CD4-positive, alpha-beta memory T cell (primary cell): Measurements from ENCODE around the gene EHD1. TPM values are rescaled to one million over a fixed set of nuclear protein-coding genes. Genes with fewer than 3 reads are reported as not detected.
A peak's percentile ranks its signal among the peaks of the same experiment; 100 is the strongest.

Experiments used
- CTCF ChIA-PET: fragments of 350-600 bp; sonication (Branson Sonifier 250); formaldehyde crosslinking; loops from one replicate; lab custom pipeline; 2021; ENCODE audit warnings: inconsistent platforms; ENCODE audit not compliant: partially characterized antibody; lab: Charles Lee
- POLR2A ChIA-PET: fragments of 350-600 bp; sonication (Branson Sonifier 250); formaldehyde crosslinking; loops from one replicate; lab custom pipeline; 2021; ENCODE audit not compliant: partially characterized antibody; lab: Charles Lee
- DNase-seq, 5 donors: peaks; one replicate each; pipeline versions ENCODE4 v3.0.0 to v3.0.0-alpha.2; 2020 to 2022; ENCODE audit warnings: mixed read lengths in 1 of 5
- H3K27ac ChIP-seq: one replicate; pipeline ENCODE4 v1.7.0; 2013; ENCODE audit warnings: low read depth, low read length
- H3K27me3 ChIP-seq: 2 replicates; pipeline ENCODE4 v1.7.0; 2013; ENCODE audit warnings: mild to moderate bottlenecking, low read length, moderate library complexity; ENCODE audit not compliant: insufficient read depth
- H3K36me3 ChIP-seq: 2 replicates; pipeline ENCODE4 v1.7.0; 2013; ENCODE audit warnings: mild to moderate bottlenecking, low read length, moderate library complexity; ENCODE audit not compliant: insufficient read depth
- H3K4me1 ChIP-seq: 2 replicates; pipeline ENCODE4 v1.7.0; 2013; ENCODE audit warnings: mild to moderate bottlenecking, low read length, moderate library complexity; ENCODE audit not compliant: insufficient read depth
- H3K4me3 ChIP-seq, 2 donors: one replicate each; pipeline ENCODE4 v1.7.0; 2013; ENCODE audit warnings: low read length in 2 of 2, mild to moderate bottlenecking in 1 of 2
- H3K9me3 ChIP-seq, 2 donors: one replicate each; pipeline ENCODE4 v1.7.0; 2013; ENCODE audit warnings: low read length in 2 of 2, control low read depth in 1 of 2; ENCODE audit not compliant: control insufficient read depth in 1 of 2
- H3K27ac Mint-ChIP-seq, 7 donors: one replicate each; pipeline ENCODE4 v1.8.0; 2020 to 2021; ENCODE audit warnings: mixed read lengths in 7 of 7, mild to moderate bottlenecking in 6 of 7, inconsistent platforms in 3 of 7, moderate library complexity in 3 of 7
- H3K27me3 Mint-ChIP-seq, 2 donors: one replicate each; pipeline ENCODE4 v1.8.0; 2020 to 2021; ENCODE audit warnings: mixed read lengths in 2 of 2
- H3K36me3 Mint-ChIP-seq, 2 donors: one replicate each; pipeline ENCODE4 v1.8.0; 2020 to 2021; ENCODE audit warnings: mixed read lengths in 2 of 2, inconsistent platforms in 1 of 2, mild to moderate bottlenecking in 1 of 2
- H3K4me1 Mint-ChIP-seq, 4 donors: one replicate each; pipeline ENCODE4 v1.8.0; 2020 to 2021; ENCODE audit warnings: mixed read lengths in 4 of 4, mild to moderate bottlenecking in 1 of 4
- H3K4me3 Mint-ChIP-seq, 8 donors: one replicate each; pipeline ENCODE4 v1.8.0; 2020 to 2021; ENCODE audit warnings: mixed read lengths in 8 of 8, mild to moderate bottlenecking in 7 of 8, moderate library complexity in 6 of 8, inconsistent platforms in 3 of 8
- H3K9me3 Mint-ChIP-seq, 8 donors: one replicate each; pipeline ENCODE4 v1.8.0; 2020 to 2021; ENCODE audit warnings: mixed read lengths in 8 of 8, mild to moderate bottlenecking in 5 of 8, inconsistent platforms in 3 of 8, moderate library complexity in 1 of 8
- intact Hi-C: fragments of 100-400 bp; cut with micrococcal nuclease; formaldehyde crosslinking; loops from one replicate; pipeline ENCODE4 v1.15.1; 2023
- polyA plus RNA-seq, 2 donors: library from polyadenylated mRNA; unstranded; fragments of 300-500 nt; fragmentation: Illumina TruSeq; gene quantifications; one replicate each; pipeline ENCODE4 v1.2.3, GENCODE V29; 2021
- total RNA-seq, 2 experiments: library from RNA; stranded (reverse); gene quantifications; one replicate each; pipeline ENCODE4 v1.2.3, GENCODE V29; 2021

The EHD1 gene
- total and polyA plus RNA-seq, 4 experiments from 2014 or later = 125 to 279 (median 234) TPM

DNA sequence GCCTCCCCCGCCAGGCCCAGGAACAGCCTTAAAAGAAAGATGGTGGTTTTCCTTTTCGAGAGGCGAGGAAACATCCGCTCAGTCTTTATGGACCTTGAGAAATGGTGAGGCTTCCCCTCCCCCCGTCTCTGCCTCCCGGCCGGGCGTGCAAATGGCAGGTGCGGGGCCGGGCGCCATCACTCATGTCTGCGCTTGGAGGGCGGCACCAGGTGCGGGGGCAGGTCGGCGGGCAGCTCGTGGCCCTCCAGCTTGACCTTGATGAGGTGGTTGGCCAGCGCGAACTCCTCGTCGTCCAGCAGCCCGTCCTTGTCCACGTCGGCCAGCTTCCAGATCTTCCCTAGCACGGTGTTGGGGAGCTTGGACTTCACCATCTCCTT, 24.3 kb downstream of the EHD1 start:
- ChIA-PET CTCF (interaction anchor here (1.5 to 29.7 kb wide), 4 partner anchors 9 to 32 kb away, joined by 3 to 1245 read pairs (median 42); partner anchors contain the start of gene EHD1), POLR2A (interaction anchor here (0.9 to 28.8 kb wide), 9 partner anchors 9 to 281 kb away, joined by 3 to 2105 read pairs (median 5); partner anchors contain the start of genes CDC42BPG, EHD1, FAU and MRPL49)
- no peak overlapping the region for H3K4me3 ChIP-seq
- no peaks in the 10 kb centered on the region for H3K9me3 Mint-ChIP-seq
- peaks cover 41% of the 10 kb centered on the region for H3K36me3 ChIP-seq
- peaks cover 96% of the 10 kb centered on the region for H3K4me1 ChIP-seq
- peak overlapping the region; percentile 42 to 99 (median 90) for H3K27ac Mint-ChIP-seq
- intact Hi-C loops = no loop called here
- H3K27me3 ChIP-seq = no peaks in the 10 kb centered on the region
- H3K27ac ChIP-seq = peak overlapping the region; percentile 70
- no peaks in the 10 kb centered on the region for H3K27me3 Mint-ChIP-seq
- H3K36me3 Mint-ChIP-seq = peaks cover 41 to 56% of the 10 kb centered on the region in 2 donors
- H3K4me3 Mint-ChIP-seq = peak overlapping the region in 5 of 8 donors; percentile 13 to 89 (median 59)
- DNase-seq = no peak
- peaks cover 57 to 92% (median 73%) of the 10 kb centered on the region in 4 donors for H3K4me1 Mint-ChIP-seq
- no peaks in the 10 kb centered on the region for H3K9me3 ChIP-seq

DNA sequence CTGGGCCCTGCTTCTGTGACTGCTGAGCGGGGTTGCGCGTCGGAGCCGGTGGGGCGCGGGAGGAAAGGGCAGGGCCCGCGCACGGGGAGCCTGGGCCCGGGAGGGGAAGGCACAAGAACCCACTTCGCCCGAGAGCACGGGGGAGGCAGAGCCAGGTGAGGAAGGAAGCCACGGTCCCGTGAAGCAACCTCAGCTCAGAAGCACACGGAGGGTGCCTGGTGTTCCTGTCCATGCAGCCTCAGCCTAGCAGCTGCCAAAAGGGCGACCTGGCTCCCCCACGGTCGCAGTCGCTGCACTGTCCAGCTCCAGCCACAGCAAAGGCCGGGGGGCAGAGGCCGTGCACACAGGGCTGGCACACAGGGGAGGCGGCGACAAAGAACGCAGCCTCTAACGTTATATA, 24.7 kb downstream of the EHD1 start:
- no peaks in the 10 kb centered on the region for H3K9me3 ChIP-seq
- peaks cover 96% of the 10 kb centered on the region for H3K4me1 ChIP-seq
- H3K36me3 ChIP-seq = peaks cover 41% of the 10 kb centered on the region
- peak overlapping the region in 7 of 8 donors; percentile 27 to 83 (median 69) for H3K4me3 Mint-ChIP-seq
- no peaks in the 10 kb centered on the region for H3K9me3 Mint-ChIP-seq
- H3K27ac ChIP-seq = peak overlapping the region; percentile 70
- peak; percentile 57 to 64 (median 58) for DNase-seq
- POLR2A ChIA-PET = interaction anchor here (0.8 to 28.8 kb wide), 13 partner anchors 8 to 281 kb away, joined by 3 to 2105 read pairs (median 5); partner anchors contain the start of genes ARL2, CDC42BPG, EHD1 and FAU
- H3K27ac Mint-ChIP-seq = peak overlapping the region; percentile 90 to 99 (median 93)
- peaks cover 54 to 92% (median 73%) of the 10 kb centered on the region in 4 donors for H3K4me1 Mint-ChIP-seq
- no peak overlapping the region for H3K4me3 ChIP-seq
- intact Hi-C loops = no loop called here
- H3K27me3 ChIP-seq = no peaks in the 10 kb centered on the region
- H3K27me3 Mint-ChIP-seq = no peaks in the 10 kb centered on the region
- peaks cover 36 to 51% of the 10 kb centered on the region in 2 donors for H3K36me3 Mint-ChIP-seq
- CTCF ChIA-PET = interaction anchor here (1.0 to 29.7 kb wide), 6 partner anchors 7 to 72 kb away, joined by 3 to 1245 read pairs (median 14); partner anchors contain the start of gene EHD1

DNA sequence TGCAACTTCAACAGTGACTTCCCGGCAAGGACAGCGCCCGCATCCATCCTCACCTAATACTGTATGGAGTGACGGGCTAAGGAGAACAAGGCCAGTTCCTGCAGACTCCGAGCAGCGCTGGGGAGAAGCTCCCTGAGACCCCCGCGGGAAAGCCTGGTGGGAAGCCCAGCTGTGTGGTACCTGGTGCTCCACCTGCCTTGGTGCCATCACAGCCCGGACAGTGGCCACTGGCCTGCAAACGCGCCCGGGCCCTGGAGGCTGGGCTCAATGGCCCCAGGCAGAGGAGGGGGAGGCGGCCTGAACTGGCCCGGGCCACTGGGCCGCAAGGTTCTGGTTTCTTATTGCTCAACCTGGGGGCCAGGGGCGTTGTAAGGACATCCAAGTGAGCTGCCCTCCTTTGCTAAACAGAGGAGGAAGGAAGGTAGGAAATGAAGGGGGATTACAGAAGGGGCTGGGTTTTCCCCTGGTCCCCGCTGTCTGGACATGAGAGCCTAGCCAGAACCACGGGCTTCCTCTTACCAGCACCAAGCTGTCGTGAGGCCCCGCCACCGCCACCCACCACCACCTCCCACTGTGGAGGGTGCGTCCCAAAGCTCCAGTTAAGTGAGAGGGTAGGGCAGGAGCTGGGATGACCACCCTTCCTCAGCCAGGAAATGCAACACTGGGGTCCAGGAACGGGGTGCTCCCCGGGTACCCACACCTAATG, 25.5 kb downstream of the EHD1 start:
- peak overlapping the region; percentile 70 for H3K27ac ChIP-seq
- peaks cover 96% of the 10 kb centered on the region for H3K4me1 ChIP-seq
- H3K4me3 ChIP-seq = no peak overlapping the region
- Mint-ChIP-seq H3K9me3 (no peaks in the 10 kb centered on the region), H3K4me1 (peaks cover 57 to 94% (median 75%) of the 10 kb centered on the region in 4 donors), H3K36me3 (peaks cover 32 to 47% of the 10 kb centered on the region in 2 donors), H3K27ac (peak overlapping the region; percentile 93 to 99 (median 94)), H3K4me3 (peak overlapping the region; percentile 27 to 83 (median 65)), H3K27me3 (no peaks in the 10 kb centered on the region)
- no peaks in the 10 kb centered on the region for H3K27me3 ChIP-seq
- ChIA-PET CTCF (interaction anchor here (1.0 to 29.7 kb wide), 5 partner anchors 8 to 71 kb away, joined by 3 to 1245 read pairs (median 23); partner anchors contain the start of gene EHD1), POLR2A (interaction anchor here (0.8 to 28.8 kb wide), 12 partner anchors 9 to 282 kb away, joined by 3 to 2105 read pairs (median 6); partner anchors contain the start of genes ARL2, CDC42BPG, EHD1 and FAU)
- intact Hi-C loops = no loop called here
- H3K9me3 ChIP-seq = no peaks in the 10 kb centered on the region
- peak in 1 of 5 donors; percentile 64 for DNase-seq
- peaks cover 41% of the 10 kb centered on the region for H3K36me3 ChIP-seq

DNA sequence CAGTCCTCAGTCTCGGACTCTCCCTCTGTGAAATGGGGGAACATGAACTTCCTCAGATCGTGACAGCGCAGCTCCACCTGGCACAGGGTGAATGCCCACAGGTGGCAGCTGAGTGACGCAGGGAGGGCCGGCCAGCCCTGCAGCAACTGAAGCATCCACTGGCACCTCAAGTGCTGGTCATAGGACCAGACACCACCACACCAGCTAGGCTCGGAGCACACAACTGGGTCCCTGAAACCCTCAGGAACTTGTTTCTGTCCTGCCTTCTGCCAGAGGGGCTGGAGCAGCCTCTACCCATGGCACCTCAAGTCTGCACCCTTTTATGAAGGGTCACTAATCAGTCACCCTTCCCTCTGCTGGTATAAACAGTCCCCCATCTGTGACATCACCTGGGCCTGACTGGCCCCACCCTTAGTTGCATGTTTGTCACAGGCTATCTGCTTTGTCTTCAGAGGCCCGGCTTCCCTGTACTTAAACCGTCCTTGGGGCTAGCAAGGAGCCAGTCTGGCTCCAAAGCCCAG, 26.5 kb downstream of the EHD1 start:
- Histone ChIP-seq H3K9me3 (no peaks in the 10 kb centered on the region), H3K4me3 (no peak overlapping the region), H3K36me3 (peaks cover 35% of the 10 kb centered on the region), H3K4me1 (peaks cover 96% of the 10 kb centered on the region), H3K27me3 (no peaks in the 10 kb centered on the region), H3K27ac (peak overlapping the region; percentile 70)
- H3K4me3 Mint-ChIP-seq = peak overlapping the region; percentile 5 to 83 (median 68)
- no peaks in the 10 kb centered on the region for H3K27me3 Mint-ChIP-seq
- no peaks in the 10 kb centered on the region for H3K9me3 Mint-ChIP-seq
- DNase-seq = peak in 1 of 5 donors; percentile 53
- intact Hi-C loops = loop anchor here (1.0 kb wide), 1 partner anchor 26 kb away; the partner anchor contains the start of gene EHD1
- peaks cover 28 to 41% of the 10 kb centered on the region in 2 donors for H3K36me3 Mint-ChIP-seq
- peaks cover 58 to 95% (median 75%) of the 10 kb centered on the region in 4 donors for H3K4me1 Mint-ChIP-seq
- POLR2A ChIA-PET = interaction anchor here (0.9 to 28.8 kb wide), 7 partner anchors 9 to 244 kb away, joined by 3 to 2105 read pairs (median 10); partner anchors contain the start of genes EHD1, PPP2R5B, RASGRP2 and SF1
- peak overlapping the region; percentile 93 to 99 (median 94) for H3K27ac Mint-ChIP-seq
- CTCF ChIA-PET = interaction anchor here (3.8 to 29.7 kb wide), 3 partner anchors 9 to 35 kb away, joined by 23 to 1245 read pairs (median 78); partner anchors contain the start of gene EHD1

DNA sequence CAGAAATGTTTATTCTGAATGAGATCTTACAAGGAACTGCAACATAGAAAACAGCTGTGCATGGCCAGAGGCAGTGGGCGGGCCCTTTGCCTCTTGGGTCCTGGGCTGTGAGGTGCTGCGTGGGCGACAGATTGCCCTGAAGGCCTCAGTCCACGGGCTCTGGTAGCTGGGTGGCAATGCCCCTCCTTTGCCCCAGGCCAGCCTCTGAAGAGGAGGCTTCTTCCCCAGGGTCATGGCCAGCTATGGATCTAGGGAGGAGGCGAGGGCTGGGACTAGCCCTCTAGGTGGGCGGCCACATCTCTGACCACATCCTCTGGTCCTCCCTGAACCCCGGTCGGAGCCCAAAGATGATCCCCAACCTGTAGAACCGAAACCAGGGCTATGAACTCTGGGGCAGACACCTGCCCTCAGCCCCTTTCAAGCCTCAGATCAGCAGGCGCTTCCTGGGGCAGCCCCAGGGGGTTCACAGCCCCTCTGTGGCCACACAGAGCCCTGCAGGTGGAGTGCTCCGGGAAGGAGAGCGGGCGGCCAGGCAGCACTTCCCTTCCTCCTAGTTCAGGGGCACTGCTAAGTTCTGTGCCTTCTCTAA, 27.3 kb downstream of the EHD1 start:
- Mint-ChIP-seq H3K9me3 (no peaks in the 10 kb centered on the region), H3K4me3 (peak overlapping the region in 6 of 8 donors; percentile 13 to 83 (median 72)), H3K27ac (peak overlapping the region; percentile 93 to 99 (median 94)), H3K4me1 (peaks cover 52 to 89% (median 69%) of the 10 kb centered on the region in 4 donors), H3K27me3 (no peaks in the 10 kb centered on the region), H3K36me3 (peaks cover 28 to 36% of the 10 kb centered on the region in 2 donors)
- intact Hi-C loops = loop anchor here (1.0 kb wide), 2 partner anchors 8 to 27 kb away; partner anchors contain the start of gene EHD1
- Histone ChIP-seq H3K27ac (peak overlapping the region; percentile 70), H3K4me3 (no peak overlapping the region), H3K9me3 (no peaks in the 10 kb centered on the region), H3K36me3 (peaks cover 27% of the 10 kb centered on the region), H3K27me3 (no peaks in the 10 kb centered on the region), H3K4me1 (peaks cover 90% of the 10 kb centered on the region)
- DNase-seq = peak in 3 of 5 donors; percentile 52 to 84 (median 62)
- CTCF ChIA-PET = interaction anchor here (1.2 to 29.7 kb wide), 4 partner anchors 10 to 35 kb away, joined by 6 to 1245 read pairs (median 15); partner anchors contain the start of gene EHD1
- POLR2A ChIA-PET = interaction anchor here (0.9 to 28.8 kb wide), 10 partner anchors 9 to 266 kb away, joined by 3 to 2105 read pairs (median 6); partner anchors contain the start of genes EHD1, MEN1, PPP2R5B and RASGRP2

DNA sequence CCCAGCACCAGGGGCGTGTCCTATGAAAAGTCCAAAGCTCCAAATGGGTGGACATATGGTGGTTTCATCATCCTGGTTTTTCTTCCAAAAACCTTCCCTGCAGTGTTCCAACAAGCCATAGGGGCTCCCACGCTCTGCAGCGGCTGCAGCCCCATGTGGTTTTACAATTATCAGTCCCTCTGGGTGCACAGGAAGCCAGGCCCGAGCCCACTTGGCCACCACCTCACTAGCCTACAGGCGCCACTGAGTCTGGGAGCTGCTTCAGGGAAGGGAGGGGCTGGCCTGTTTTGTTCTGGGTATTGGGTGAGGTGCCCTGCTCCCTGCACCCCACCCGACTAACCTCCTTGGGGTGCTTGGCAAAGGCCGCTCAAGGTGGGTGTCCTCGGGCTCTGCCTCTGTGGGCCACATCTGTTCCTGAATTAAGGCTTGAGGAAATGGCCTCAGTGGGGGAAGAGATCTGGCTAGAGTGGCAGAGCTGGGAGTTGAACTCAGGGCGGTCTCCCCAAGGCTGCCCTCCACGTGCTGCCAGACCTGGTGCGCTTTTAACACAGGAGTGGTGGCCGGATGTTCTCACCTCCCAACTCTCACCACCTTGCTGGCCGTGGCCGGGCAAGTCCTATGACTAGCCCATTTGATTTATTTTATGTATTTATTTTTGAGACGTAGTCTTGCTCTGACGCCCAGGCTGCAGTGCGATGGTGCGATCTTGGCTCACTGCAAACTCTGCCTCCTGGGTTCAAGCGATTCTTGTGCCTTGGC, 28.6 kb downstream of the EHD1 start:
- intact Hi-C loops = loop anchor here (1.0 to 5.0 kb wide), 2 partner anchors 10 to 228 kb away; no protein-coding TSS in a partner anchor
- Histone ChIP-seq H3K4me3 (no peak overlapping the region), H3K36me3 (peaks cover 18% of the 10 kb centered on the region), H3K27ac (peak overlapping the region; percentile 24), H3K9me3 (no peaks in the 10 kb centered on the region), H3K27me3 (no peaks in the 10 kb centered on the region), H3K4me1 (peaks cover 83% of the 10 kb centered on the region)
- POLR2A ChIA-PET = interaction anchor here (1.2 to 28.8 kb wide), 11 partner anchors 10 to 270 kb away, joined by 3 to 2105 read pairs (median 4); partner anchors contain the start of genes EHD1, MEN1, RASGRP2 and TM7SF2
- Mint-ChIP-seq H3K27ac (peak overlapping the region in 6 of 7 donors; percentile 51 to 99 (median 71)), H3K4me3 (peak overlapping the region in 1 of 8 donors; percentile 52), H3K4me1 (peaks cover 45 to 83% (median 63%) of the 10 kb centered on the region in 4 donors), H3K36me3 (peaks cover 18 to 25% of the 10 kb centered on the region in 2 donors), H3K27me3 (no peaks in the 10 kb centered on the region), H3K9me3 (no peaks in the 10 kb centered on the region)
- no peak for DNase-seq
- CTCF ChIA-PET = interaction anchor here (1.2 to 29.7 kb wide), 9 partner anchors 11 to 332 kb away, joined by 3 to 1245 read pairs (median 11); partner anchors contain the start of genes ARL2, CAPN1, EHD1 and SF1
